Fibroblast of lung (primary cell): Measurements from ENCODE around the gene ATP10D. TPM values are rescaled to one million over a fixed set of nuclear protein-coding genes. Genes with fewer than 3 reads are reported as not detected.
"Not testable (repeated sequence)": the region's sequence is repeated elsewhere in the genome, so short reads cannot be mapped to it uniquely, and the experiment has no call there.

Experiments
- DNase-seq, 2 donors: peaks; one replicate each; pipeline versions ENCODE4 v3.0.0 to v3.0.0-alpha.2; 2010; ENCODE audit warnings: low read depth in 2 of 2
- H2AFZ ChIP-seq: 2 replicates; pipeline ENCODE4 v1.5.1; 2012; ENCODE audit warnings: low read length, control low read depth, inconsistent platforms
- H3K27ac ChIP-seq: 2 replicates; pipeline ENCODE4 v1.5.1; 2011; ENCODE audit warnings: low read length, control low read depth; ENCODE audit not compliant: insufficient read depth
- H3K27me3 ChIP-seq: 2 replicates; pipeline ENCODE4 v1.5.1; 2011; ENCODE audit warnings: mild to moderate bottlenecking, low read length; ENCODE audit not compliant: control insufficient read depth, insufficient read depth
- H3K36me3 ChIP-seq: 2 replicates; pipeline ENCODE4 v1.5.1; 2011; ENCODE audit warnings: low read length; ENCODE audit not compliant: control insufficient read depth, insufficient read depth
- H3K4me1 ChIP-seq: 2 replicates; pipeline ENCODE4 v1.5.1; 2011; ENCODE audit warnings: low read length; ENCODE audit not compliant: control insufficient read depth, insufficient read depth; ENCODE audit errors: extremely low read depth
- H3K4me2 ChIP-seq: 2 replicates; pipeline ENCODE4 v1.5.1; 2011; ENCODE audit warnings: low read length, control low read depth; ENCODE audit not compliant: insufficient read depth; ENCODE audit errors: extremely low read depth
- H3K4me3 ChIP-seq, 4 experiments: fragments of 200-600 bp in 1 of 4; sonication (generic) in 1 of 4; replicated peaks in 1 of 4; 2 replicates each; pipeline ENCODE4 v1.5.1; 2011 to 2016; ENCODE audit warnings: low read length in 4 of 4, low read depth in 3 of 4, mild to moderate bottlenecking in 3 of 4, control low read depth in 2 of 4, inconsistent platforms in 1 of 4, mixed read lengths in 1 of 4; ENCODE audit not compliant: insufficient read depth in 1 of 4; ENCODE audit errors: control extremely low read depth in 1 of 4
- H3K79me2 ChIP-seq: 2 replicates; pipeline ENCODE4 v1.5.1; 2012; ENCODE audit warnings: mild to moderate bottlenecking, low read length, inconsistent platforms; ENCODE audit not compliant: control insufficient read depth, insufficient read depth
- H3K9ac ChIP-seq: 2 replicates; pipeline ENCODE4 v1.5.1; 2011; ENCODE audit warnings: mild to moderate bottlenecking, low read length, control low read depth; ENCODE audit not compliant: insufficient read depth
- H3K9me3 ChIP-seq: 2 replicates; pipeline ENCODE4 v1.5.1; 2012; ENCODE audit warnings: low read depth, low read length; ENCODE audit not compliant: control insufficient read depth, insufficient read depth
- H4K20me1 ChIP-seq: 2 replicates; pipeline ENCODE4 v1.5.1; 2011; ENCODE audit warnings: low read length; ENCODE audit not compliant: control insufficient read depth, insufficient read depth; ENCODE audit errors: extremely low read depth
- EZH2 ChIP-seq: IDR thresholded peaks from 2 replicates; pipeline ENCODE4 v1.5.1; 2012; ENCODE audit warnings: low read length, control low read depth, mild to moderate bottlenecking; ENCODE audit errors: missing control alignments
- polyA plus RNA-seq, 2 donors: library from polyadenylated mRNA; depleted of rRNA in 1 of 2; stranded (reverse) in 1 of 2; unstranded in 1 of 2; fragments of >200 nt; gene quantifications; 2 replicates each; pipeline ENCODE4 v1.2.1, GENCODE V29; 2011 to 2012; ENCODE audit warnings: missing spikeins in 1 of 2
- total RNA-seq: library from RNA; depleted of rRNA; stranded (reverse); fragments of >200 nt; gene quantifications from 2 replicates; pipeline ENCODE4 v1.2.1, GENCODE V29; 2014
- TF ChIP-seq, protein P1 (sequence below), 2 donors: IDR thresholded peaks in 1 of 2; conservative IDR thresholded peaks in 1 of 2; 1 replicate in 1 of 2; 2 replicates in 1 of 2; pipeline ENCODE4 v1.5.1; 2011 to 2012; ENCODE audit warnings: low read length in 2 of 2, control low read depth in 1 of 2, inconsistent platforms in 1 of 2, low read depth in 1 of 2, mild to moderate bottlenecking in 1 of 2

The ATP10D gene
- total and polyA plus RNA-seq, 2 donors (not counting 1 experiment from before 2014, with no cell fraction given) = 24.6 to 40.8 TPM

DNA sequence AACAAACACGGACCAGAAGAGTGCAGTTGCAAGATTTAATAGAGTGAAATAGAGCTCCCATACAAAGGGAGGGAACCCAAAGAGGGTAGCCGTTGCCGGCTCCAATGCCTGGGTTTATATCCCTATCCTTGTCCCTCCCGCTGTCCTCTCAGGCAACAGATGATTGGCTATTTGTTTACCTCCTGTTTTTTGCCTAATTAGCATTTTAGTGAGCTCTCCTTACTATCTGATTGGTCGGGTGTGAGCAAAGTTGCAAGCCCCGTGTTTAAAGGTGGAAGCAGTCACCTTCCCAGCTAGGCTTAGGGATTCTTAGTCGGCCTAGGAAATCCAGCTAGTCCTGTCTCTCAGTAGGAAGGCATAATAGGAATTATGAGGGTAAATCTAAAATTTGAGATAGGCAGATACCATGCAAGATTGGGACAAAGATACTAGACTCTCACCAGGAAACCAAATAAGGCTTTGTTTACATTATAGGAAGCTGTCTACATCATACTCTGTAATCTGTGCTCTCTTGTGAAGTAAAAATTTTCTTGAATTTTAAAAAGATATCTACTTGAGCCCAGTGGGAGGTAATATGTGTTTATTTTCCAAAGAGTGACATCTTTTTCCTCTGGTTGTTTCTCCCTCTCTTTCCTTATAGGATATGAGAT lies 65.9 kb downstream of the ATP10D start:
- H3K9ac ChIP-seq = no peak overlapping the region
- no peak overlapping the region for H3K27ac ChIP-seq
- no peak overlapping the region for H3K4me3 ChIP-seq
- TF ChIP-seq, protein P1, sequence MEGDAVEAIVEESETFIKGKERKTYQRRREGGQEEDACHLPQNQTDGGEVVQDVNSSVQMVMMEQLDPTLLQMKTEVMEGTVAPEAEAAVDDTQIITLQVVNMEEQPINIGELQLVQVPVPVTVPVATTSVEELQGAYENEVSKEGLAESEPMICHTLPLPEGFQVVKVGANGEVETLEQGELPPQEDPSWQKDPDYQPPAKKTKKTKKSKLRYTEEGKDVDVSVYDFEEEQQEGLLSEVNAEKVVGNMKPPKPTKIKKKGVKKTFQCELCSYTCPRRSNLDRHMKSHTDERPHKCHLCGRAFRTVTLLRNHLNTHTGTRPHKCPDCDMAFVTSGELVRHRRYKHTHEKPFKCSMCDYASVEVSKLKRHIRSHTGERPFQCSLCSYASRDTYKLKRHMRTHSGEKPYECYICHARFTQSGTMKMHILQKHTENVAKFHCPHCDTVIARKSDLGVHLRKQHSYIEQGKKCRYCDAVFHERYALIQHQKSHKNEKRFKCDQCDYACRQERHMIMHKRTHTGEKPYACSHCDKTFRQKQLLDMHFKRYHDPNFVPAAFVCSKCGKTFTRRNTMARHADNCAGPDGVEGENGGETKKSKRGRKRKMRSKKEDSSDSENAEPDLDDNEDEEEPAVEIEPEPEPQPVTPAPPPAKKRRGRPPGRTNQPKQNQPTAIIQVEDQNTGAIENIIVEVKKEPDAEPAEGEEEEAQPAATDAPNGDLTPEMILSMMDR (conservative IDR thresholded peaks at IDR 0.05 in 1 of 2, IDR thresholded peaks at IDR 0.05 in 1 of 2; ENCODE audit: low read depth in 1 of 2, low read length in 2 of 2) = no peak
- no peak for TF ChIP-seq EZH2
- H3K36me3 ChIP-seq = peaks cover 2% of the 10 kb centered on the region
- no peak overlapping the region for H2AFZ ChIP-seq
- H4K20me1 ChIP-seq = no peaks in the 10 kb centered on the region
- H3K27me3 ChIP-seq = no peaks in the 10 kb centered on the region
- no peak overlapping the region for H3K4me2 ChIP-seq
- no peaks in the 10 kb centered on the region for H3K9me3 ChIP-seq
- H3K79me2 ChIP-seq = no peaks in the 10 kb centered on the region
- peak in 1 of 2 donors; percentile 42 for DNase-seq
- peaks cover 2% of the 10 kb centered on the region for H3K4me1 ChIP-seq

GRCh38 chr4:47551682-47552081 lies 66.6 kb downstream of the ATP10D start:
- Histone ChIP-seq H3K4me1 (peaks cover 2% of the 10 kb centered on the region), H3K27me3 (no peaks in the 10 kb centered on the region), H3K4me3 (no peak overlapping the region), H2AFZ (no peak overlapping the region), H3K9me3 (no peaks in the 10 kb centered on the region), H3K4me2 (no peak overlapping the region), H4K20me1 (no peaks in the 10 kb centered on the region), H3K9ac (no peak overlapping the region), H3K27ac (no peak overlapping the region), H3K36me3 (peaks cover 2% of the 10 kb centered on the region), H3K79me2 (no peaks in the 10 kb centered on the region)
- TF ChIP-seq, protein P1 (conservative IDR thresholded peaks at IDR 0.05 in 1 of 2, IDR thresholded peaks at IDR 0.05 in 1 of 2; ENCODE audit: low read depth in 1 of 2, low read length in 2 of 2) = no peak
- TF ChIP-seq EZH2 = no peak
- DNase-seq = peak in 1 of 2 donors; percentile 84

GRCh38 chr4:47553329-47554125 lies 68.5 kb downstream of the ATP10D start:
- no peak for DNase-seq
- Histone ChIP-seq H2AFZ (no peak overlapping the region), H3K9ac (no peak overlapping the region), H3K4me2 (no peak overlapping the region), H3K36me3 (no peaks in the 10 kb centered on the region), H3K79me2 (no peaks in the 10 kb centered on the region), H3K4me1 (peaks cover 2% of the 10 kb centered on the region), H3K27me3 (no peaks in the 10 kb centered on the region), H4K20me1 (no peaks in the 10 kb centered on the region), H3K4me3 (no peak overlapping the region), H3K9me3 (no peaks in the 10 kb centered on the region), H3K27ac (no peak overlapping the region)
- TF ChIP-seq EZH2 = no peak
- TF ChIP-seq, protein P1 (conservative IDR thresholded peaks at IDR 0.05 in 1 of 2, IDR thresholded peaks at IDR 0.05 in 1 of 2; ENCODE audit: low read depth in 1 of 2, low read length in 2 of 2) = no peak

DNA sequence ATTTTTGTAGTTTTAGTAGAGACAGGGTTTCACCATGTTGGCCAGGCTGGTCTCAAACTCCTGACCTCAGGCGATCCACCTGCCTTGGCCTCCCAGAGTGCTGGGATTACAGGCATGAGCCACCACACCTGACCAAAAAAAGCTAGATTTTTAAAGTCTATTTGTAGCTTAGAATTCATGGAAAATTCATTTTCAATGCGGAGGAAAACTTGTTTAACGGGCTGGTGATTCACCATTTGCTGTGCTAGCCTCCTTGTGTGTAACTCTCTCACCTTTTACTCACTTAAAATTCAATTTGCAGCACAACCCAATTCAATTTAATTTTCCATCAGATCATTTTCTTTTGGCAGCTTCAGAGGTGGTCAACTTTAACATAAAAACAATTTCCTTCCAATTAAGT lies 70.8 kb downstream of the ATP10D start:
- DNase-seq, H2AFZ ChIP-seq, H3K79me2 ChIP-seq, H3K36me3 ChIP-seq, H3K27ac ChIP-seq, H4K20me1 ChIP-seq, H3K9me3 ChIP-seq, H3K4me2 ChIP-seq, H3K4me1 ChIP-seq, H3K4me3 ChIP-seq, H3K9ac ChIP-seq, H3K27me3 ChIP-seq: not testable (repeated sequence)
